Measurements from ENCODE around the gene SMIM27.
"Not testable (repeated sequence)": the region's sequence is repeated elsewhere in the genome, so short reads cannot be mapped to it uniquely, and the experiment has no call there.

SMIM27 gene

GRCh38 chr9:32543047-32543446 lies 9.1 kb upstream of the SMIM27 start:
- Histone ChIP-seq H3K9me2 (replicated peaks; ENCODE audit: insufficient read depth, low read length) (no peaks in the 10 kb centered on the region), H3K27me3 (replicated peaks; ENCODE audit: insufficient read depth, low read length) (no peaks in the 10 kb centered on the region), H4K20me1 (ENCODE audit: insufficient read depth, low read length) (0 out of 2 replicates have a peak, but pooled peaks cover 4% of the 10 kb centered on the region), H3K4me2 (ENCODE audit: low read depth, low read length) (no peak overlapping the region), H3K36me3 (replicated peaks; ENCODE audit: insufficient read depth, low read length) (no peaks in the 10 kb centered on the region), H3K4me1 (ENCODE audit: low read length) (no peaks in the 10 kb centered on the region), H3F3A (ENCODE audit: insufficient read depth, low read length) (no peaks in the 10 kb centered on the region), H3K9ac (ENCODE audit: low read length) (no peak overlapping the region), H3K79me2 (ENCODE audit: low read length) (peaks cover 72% of the 10 kb centered on the region), H2AFZ (ENCODE audit: low read length) (no peak overlapping the region), H3K4me3 (ENCODE audit: low read length) (no peak overlapping the region), H3K27ac (ENCODE audit: low read length) (no peak overlapping the region), H3K9me3 (replicated peaks; ENCODE audit: insufficient read depth, low read length) (no peaks in the 10 kb centered on the region)
- no peak for DNase-seq
- TF ChIP-seq CTCF (IDR thresholded peaks at IDR 0.05; ENCODE audit: low read length), result no peak
- TF ChIP-seq EZH2phosphoT487 (IDR thresholded peaks at IDR 0.05; ENCODE audit: low read length), result no peak
- TF ChIP-seq EZH2 (optimal IDR thresholded peaks at IDR 0.05; ENCODE audit: low read depth, low read length), result no peak

- H3K4me1 ChIP-seq (ENCODE audit: low read length), result peaks cover 5% of the 10 kb centered on the region; the same call in 1 of the 2 replicates
- DNase-seq, result no peak
- 0 out of 2 replicates have a peak, but pooled peaks cover 4% of the 10 kb centered on the region for H4K20me1 ChIP-seq (ENCODE audit: insufficient read depth, low read length)
- no peak overlapping the region for H3K4me3 ChIP-seq (ENCODE audit: low read length)
- H3K36me3 ChIP-seq (replicated peaks; ENCODE audit: insufficient read depth, low read length), result no peaks in the 10 kb centered on the region
- no peak for TF ChIP-seq EZH2phosphoT487 (IDR thresholded peaks at IDR 0.05; ENCODE audit: low read length)
- TF ChIP-seq CTCF (IDR thresholded peaks at IDR 0.05; ENCODE audit: low read length), result no peak
- TF ChIP-seq EZH2 (optimal IDR thresholded peaks at IDR 0.05; ENCODE audit: low read depth, low read length), result no peak
- H3K9me3 ChIP-seq (replicated peaks; ENCODE audit: insufficient read depth, low read length), result no peaks in the 10 kb centered on the region
- no peaks in the 10 kb centered on the region for H3F3A ChIP-seq (ENCODE audit: insufficient read depth, low read length)
- no peak overlapping the region for H2AFZ ChIP-seq (ENCODE audit: low read length)
- H3K9me2 ChIP-seq (replicated peaks; ENCODE audit: insufficient read depth, low read length), result no peaks in the 10 kb centered on the region
- H3K4me2 ChIP-seq (ENCODE audit: low read depth, low read length), result no peak overlapping the region
- H3K9ac ChIP-seq (ENCODE audit: low read length), result no peak overlapping the region
- no peaks in the 10 kb centered on the region for H3K27me3 ChIP-seq (replicated peaks; ENCODE audit: insufficient read depth, low read length)
- H3K79me2 ChIP-seq (ENCODE audit: low read length), result peaks cover 97% of the 10 kb centered on the region
- no peak overlapping the region for H3K27ac ChIP-seq (ENCODE audit: low read length)
Observed at GRCh38 chr9:32545884-32546283, 6.2 kb upstream of the SMIM27 start.

GRCh38 chr9:32548213-32548612 lies 3.9 kb upstream of the SMIM27 start:
- not testable (repeated sequence) for H3K9me3 ChIP-seq (replicated peaks; ENCODE audit: insufficient read depth, low read length); H4K20me1 ChIP-seq (ENCODE audit: insufficient read depth, low read length); H3K27ac ChIP-seq (ENCODE audit: low read length); H3K27me3 ChIP-seq (replicated peaks; ENCODE audit: insufficient read depth, low read length); H3K36me3 ChIP-seq (replicated peaks; ENCODE audit: insufficient read depth, low read length); H3K4me3 ChIP-seq (ENCODE audit: low read length); H3F3A ChIP-seq (ENCODE audit: insufficient read depth, low read length); DNase-seq; H2AFZ ChIP-seq (ENCODE audit: low read length); H3K9ac ChIP-seq (ENCODE audit: low read length); H3K4me1 ChIP-seq (ENCODE audit: low read length); H3K4me2 ChIP-seq (ENCODE audit: low read depth, low read length); H3K9me2 ChIP-seq (replicated peaks; ENCODE audit: insufficient read depth, low read length)
- H3K79me2 ChIP-seq (ENCODE audit: low read length), result peaks cover 98% of the 10 kb centered on the region

GRCh38 chr9:32550150-32550561 lies 2.0 kb upstream of the SMIM27 start:
- H3K27me3 ChIP-seq (replicated peaks; ENCODE audit: insufficient read depth, low read length), result no peaks in the 10 kb centered on the region
- no peak for DNase-seq
- peaks cover 18% of the 10 kb centered on the region for H3F3A ChIP-seq (ENCODE audit: insufficient read depth, low read length)
- H3K4me2 ChIP-seq (ENCODE audit: low read depth, low read length), result peak overlapping the region; percentile 93
- TF ChIP-seq EZH2phosphoT487 (IDR thresholded peaks at IDR 0.05; ENCODE audit: low read length), result no peak
- TF ChIP-seq EZH2 (optimal IDR thresholded peaks at IDR 0.05; ENCODE audit: low read depth, low read length), result no peak
- TF ChIP-seq CTCF (IDR thresholded peaks at IDR 0.05; ENCODE audit: low read length), result no peak
- no peaks in the 10 kb centered on the region for H3K36me3 ChIP-seq (replicated peaks; ENCODE audit: insufficient read depth, low read length)
- peak overlapping the region; percentile 82; the same call in 1 of the 2 replicates for H3K9ac ChIP-seq (ENCODE audit: low read length)
- H3K4me3 ChIP-seq (ENCODE audit: low read length), result peak overlapping the region; percentile 77
- H3K79me2 ChIP-seq (ENCODE audit: low read length), result peaks cover 85% of the 10 kb centered on the region
- H4K20me1 ChIP-seq (ENCODE audit: insufficient read depth, low read length), result 0 out of 2 replicates have a peak, but pooled peaks cover 4% of the 10 kb centered on the region
- peaks cover 17% of the 10 kb centered on the region for H3K4me1 ChIP-seq (ENCODE audit: low read length)
- H3K9me2 ChIP-seq (replicated peaks; ENCODE audit: insufficient read depth, low read length), result no peaks in the 10 kb centered on the region
- H3K27ac ChIP-seq (ENCODE audit: low read length), result peak overlapping the region; percentile 29; the same call in 1 of the 2 replicates
- peak overlapping the region; percentile 56 for H2AFZ ChIP-seq (ENCODE audit: low read length)
- H3K9me3 ChIP-seq (replicated peaks; ENCODE audit: insufficient read depth, low read length), result no peaks in the 10 kb centered on the region
